Midbrain (tissue), 1 donor: ENCODE measurements around the gene VCY.
"Not testable (repeated sequence)": the region's sequence is repeated elsewhere in the genome, so short reads cannot be mapped to it uniquely, and the experiment has no call there.

Experiments used
- DNase-seq: peaks from one replicate; lab custom pipeline; 2025; lab: John Stamatoyannopoulos, UW

Gene VCY

GRCh38 chrY:13986373-13986772 lies at the start of gene VCY:
Gene VCY, minus strand, starts transcription at chrY:13986473. Its CDS starts 33 bp downstream, at chrY:13986440.
- not testable (repeated sequence) for DNase-seq

- not testable (repeated sequence) for DNase-seq
Observed at GRCh38 chrY:14030395-14030794, 44.1 kb upstream of the VCY start.

GRCh38 chrY:14011916-14012315 lies 25.6 kb upstream of the VCY start:
- not testable (repeated sequence) for DNase-seq

DNA sequence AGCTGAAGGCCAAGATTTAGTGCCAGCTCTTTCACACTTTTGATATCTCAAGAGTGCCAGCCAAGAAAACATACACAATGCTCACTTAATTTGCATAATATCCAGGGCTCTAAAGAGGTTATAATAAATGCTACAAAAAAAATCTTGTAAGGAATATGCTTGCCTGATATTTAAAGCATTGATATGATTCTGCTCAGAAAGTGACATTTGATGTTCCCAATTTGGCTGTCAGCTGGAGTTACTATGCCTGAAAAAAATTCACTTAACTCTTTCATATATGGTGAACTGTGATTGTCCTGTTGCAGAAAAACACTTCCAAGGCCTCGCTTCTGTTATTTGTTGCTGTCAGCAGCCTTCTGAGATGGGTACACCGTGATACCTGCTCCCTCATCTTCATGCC lies 43.9 kb downstream of the VCY start:
- not testable (repeated sequence) for DNase-seq
